ENCODE measurements around the gene PLEKHN1. TPM values are rescaled to one million over a fixed set of nuclear protein-coding genes. Genes with fewer than 3 reads are reported as not detected.

PLEKHN1 gene
- total RNA-seq, 4 donors from 2014 or later: 0.14 to 1.4 TPM; not detected in 2

DNA sequence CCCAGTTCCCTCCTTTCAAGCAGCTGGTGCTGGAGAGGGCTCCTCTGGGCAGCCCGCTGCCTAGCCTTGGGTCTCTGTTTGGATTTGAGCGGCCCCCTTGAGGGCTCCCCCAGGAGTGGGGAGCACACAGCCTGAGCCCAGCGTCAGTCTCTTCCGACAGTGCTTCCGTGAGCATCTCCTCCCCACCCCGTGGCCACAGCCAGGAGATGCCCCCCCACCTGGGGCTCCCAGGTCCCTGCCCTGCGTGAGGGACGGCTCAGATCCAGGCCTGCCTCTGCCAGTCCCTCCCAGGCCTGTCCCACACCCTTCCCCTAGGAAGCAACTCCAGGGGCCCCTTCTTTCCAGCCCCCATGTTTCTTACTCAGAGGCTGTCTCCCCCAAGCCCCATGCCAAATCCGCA is 39.0 kb upstream of the PLEKHN1 start:
- H3K27ac ChIP-seq: no peak overlapping the region
- WGBS, 2 donors (ENCODE audit: low coverage in 1 of 2): 30% methylated on average over 6 of the region's 9 CpGs; no CpG with 5 or more reads in 1 of the 2 donors
- no peak overlapping the region for H3K4me3 ChIP-seq
- in situ Hi-C loops (cut with MboI; ENCODE audit: low pct_ligation_motif_present in 1 of 4, low pct_unique_long_range_greater_than_20kb in 1 of 4, low sequenced_read_pairs in 3 of 4) (no loop called here), intact Hi-C loops (cut with DNase I; ENCODE audit: low total_unique reads) (no loop called here)
- no peaks in the 10 kb centered on the region for H3K9me3 ChIP-seq
- no peak for DNase-seq
- H3K4me1 ChIP-seq: peaks cover 11 to 27% (median 21%) of the 10 kb centered on the region in 4 donors
- H3K27me3 ChIP-seq: peaks cover 100% of the 10 kb centered on the region
- H3K36me3 ChIP-seq: no peaks in the 10 kb centered on the region
- TF ChIP-seq POLR2AphosphoS5 (IDR thresholded peaks at IDR 0.05) (no peak), EP300 (IDR thresholded peaks at IDR 0.05; ENCODE audit: low read depth) (no peak), POLR2A (IDR thresholded peaks at IDR 0.05) (no peak)
- TF ChIP-seq, protein P1, sequence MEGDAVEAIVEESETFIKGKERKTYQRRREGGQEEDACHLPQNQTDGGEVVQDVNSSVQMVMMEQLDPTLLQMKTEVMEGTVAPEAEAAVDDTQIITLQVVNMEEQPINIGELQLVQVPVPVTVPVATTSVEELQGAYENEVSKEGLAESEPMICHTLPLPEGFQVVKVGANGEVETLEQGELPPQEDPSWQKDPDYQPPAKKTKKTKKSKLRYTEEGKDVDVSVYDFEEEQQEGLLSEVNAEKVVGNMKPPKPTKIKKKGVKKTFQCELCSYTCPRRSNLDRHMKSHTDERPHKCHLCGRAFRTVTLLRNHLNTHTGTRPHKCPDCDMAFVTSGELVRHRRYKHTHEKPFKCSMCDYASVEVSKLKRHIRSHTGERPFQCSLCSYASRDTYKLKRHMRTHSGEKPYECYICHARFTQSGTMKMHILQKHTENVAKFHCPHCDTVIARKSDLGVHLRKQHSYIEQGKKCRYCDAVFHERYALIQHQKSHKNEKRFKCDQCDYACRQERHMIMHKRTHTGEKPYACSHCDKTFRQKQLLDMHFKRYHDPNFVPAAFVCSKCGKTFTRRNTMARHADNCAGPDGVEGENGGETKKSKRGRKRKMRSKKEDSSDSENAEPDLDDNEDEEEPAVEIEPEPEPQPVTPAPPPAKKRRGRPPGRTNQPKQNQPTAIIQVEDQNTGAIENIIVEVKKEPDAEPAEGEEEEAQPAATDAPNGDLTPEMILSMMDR (IDR thresholded peaks at IDR 0.05): no peak

DNA sequence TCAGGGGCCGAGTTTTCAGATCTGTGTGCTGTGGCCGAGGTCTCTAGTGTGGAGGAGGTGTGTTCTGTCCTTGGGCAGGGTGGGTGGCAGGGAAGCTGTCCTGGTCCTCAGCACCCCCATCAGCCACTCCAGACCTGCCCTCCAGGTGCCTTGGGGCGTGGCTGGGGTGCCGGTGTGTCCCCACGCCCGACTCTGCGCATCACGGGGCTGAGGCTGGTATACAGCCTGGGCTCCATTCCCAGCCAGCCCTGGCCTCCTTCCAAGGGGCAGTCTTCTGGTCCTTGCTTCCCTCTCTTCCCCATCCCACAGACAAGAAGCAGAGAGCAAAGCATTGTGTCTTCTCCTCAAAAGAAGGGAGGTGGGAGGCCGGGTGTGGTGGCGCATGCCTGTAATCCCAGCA is 38.5 kb upstream of the PLEKHN1 start:
- TF ChIP-seq EP300 (IDR thresholded peaks at IDR 0.05; ENCODE audit: low read depth): no peak
- no peak for TF ChIP-seq POLR2AphosphoS5 (IDR thresholded peaks at IDR 0.05)
- TF ChIP-seq POLR2A (IDR thresholded peaks at IDR 0.05): no peak
- TF ChIP-seq, protein P1 (IDR thresholded peaks at IDR 0.05): no peak
- H3K4me3 ChIP-seq: no peak overlapping the region
- H3K9me3 ChIP-seq: no peaks in the 10 kb centered on the region
- DNase-seq: no peak
- intact Hi-C loops (cut with DNase I; ENCODE audit: low total_unique reads) (no loop called here), in situ Hi-C loops (cut with MboI; ENCODE audit: low pct_ligation_motif_present in 1 of 4, low pct_unique_long_range_greater_than_20kb in 1 of 4, low sequenced_read_pairs in 3 of 4) (no loop called here)
- peaks cover 11 to 28% (median 21%) of the 10 kb centered on the region in 4 donors for H3K4me1 ChIP-seq
- WGBS, 2 donors (ENCODE audit: low coverage in 1 of 2): 37 to 70% methylated on average over 3 to 10 of the region's 10 CpGs
- H3K27ac ChIP-seq: no peak overlapping the region
- peaks cover 100% of the 10 kb centered on the region for H3K27me3 ChIP-seq
- H3K36me3 ChIP-seq: no peaks in the 10 kb centered on the region

DNA sequence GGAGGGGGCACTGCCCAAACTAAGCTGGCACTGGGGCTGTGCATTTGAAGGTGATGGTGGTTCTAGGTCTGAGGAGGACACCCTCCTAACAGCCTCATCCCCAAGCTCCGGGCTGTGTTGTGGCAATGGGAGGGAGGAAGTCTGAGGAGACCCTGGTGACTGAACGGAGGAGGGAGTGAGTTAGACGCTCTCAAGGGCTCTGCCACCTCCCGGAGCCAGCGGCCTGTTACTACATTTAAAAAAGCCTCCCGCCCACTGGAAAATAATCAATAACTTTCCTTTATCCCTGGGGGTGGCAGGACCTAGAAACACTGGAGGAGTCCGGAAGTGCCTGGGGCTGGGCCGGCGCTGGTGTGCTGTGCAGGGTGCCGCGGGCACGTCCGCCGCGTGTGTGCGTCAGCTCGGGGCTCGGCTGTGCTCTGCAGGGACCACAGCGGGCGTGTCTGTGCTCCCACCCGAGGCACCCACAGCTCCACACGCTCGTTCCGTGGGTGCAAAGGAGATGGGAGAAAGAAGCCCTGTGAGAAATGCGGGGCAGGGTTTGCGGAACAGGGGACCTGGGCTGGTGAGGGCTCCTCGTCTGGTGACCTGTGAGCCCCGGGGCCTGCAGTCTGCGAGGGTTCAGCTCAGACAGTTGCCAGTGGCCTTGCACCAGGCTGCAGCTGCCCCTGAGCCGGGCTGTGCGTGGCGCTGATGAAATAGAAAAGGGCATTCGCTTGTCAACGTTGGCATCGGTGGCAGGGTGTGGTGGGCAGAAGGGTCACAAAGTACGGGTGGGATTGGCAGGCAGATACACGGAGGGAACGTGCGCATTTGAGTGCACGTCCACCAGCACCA is 37.2 kb upstream of the PLEKHN1 start:
- Histone ChIP-seq H3K9me3 (no peaks in the 10 kb centered on the region), H3K27me3 (peaks cover 98% of the 10 kb centered on the region), H3K4me3 (no peak overlapping the region), H3K27ac (no peak overlapping the region), H3K36me3 (no peaks in the 10 kb centered on the region), H3K4me1 (peaks cover 3 to 26% (median 22%) of the 10 kb centered on the region in 4 donors)
- in situ Hi-C loops (cut with MboI; ENCODE audit: low pct_ligation_motif_present in 1 of 4, low pct_unique_long_range_greater_than_20kb in 1 of 4, low sequenced_read_pairs in 3 of 4) (no loop called here), intact Hi-C loops (cut with DNase I; ENCODE audit: low total_unique reads) (no loop called here)
- 40% methylated on average over 40 of the region's 40 CpGs; no CpG with 5 or more reads in 1 of the 2 donors for WGBS, 2 donors (ENCODE audit: low coverage in 1 of 2)
- no peak for TF ChIP-seq EP300 (IDR thresholded peaks at IDR 0.05; ENCODE audit: low read depth)
- no peak for TF ChIP-seq POLR2A (IDR thresholded peaks at IDR 0.05)
- TF ChIP-seq, protein P1 (IDR thresholded peaks at IDR 0.05): no peak
- TF ChIP-seq POLR2AphosphoS5 (IDR thresholded peaks at IDR 0.05): no peak
- DNase-seq: no peak

DNA sequence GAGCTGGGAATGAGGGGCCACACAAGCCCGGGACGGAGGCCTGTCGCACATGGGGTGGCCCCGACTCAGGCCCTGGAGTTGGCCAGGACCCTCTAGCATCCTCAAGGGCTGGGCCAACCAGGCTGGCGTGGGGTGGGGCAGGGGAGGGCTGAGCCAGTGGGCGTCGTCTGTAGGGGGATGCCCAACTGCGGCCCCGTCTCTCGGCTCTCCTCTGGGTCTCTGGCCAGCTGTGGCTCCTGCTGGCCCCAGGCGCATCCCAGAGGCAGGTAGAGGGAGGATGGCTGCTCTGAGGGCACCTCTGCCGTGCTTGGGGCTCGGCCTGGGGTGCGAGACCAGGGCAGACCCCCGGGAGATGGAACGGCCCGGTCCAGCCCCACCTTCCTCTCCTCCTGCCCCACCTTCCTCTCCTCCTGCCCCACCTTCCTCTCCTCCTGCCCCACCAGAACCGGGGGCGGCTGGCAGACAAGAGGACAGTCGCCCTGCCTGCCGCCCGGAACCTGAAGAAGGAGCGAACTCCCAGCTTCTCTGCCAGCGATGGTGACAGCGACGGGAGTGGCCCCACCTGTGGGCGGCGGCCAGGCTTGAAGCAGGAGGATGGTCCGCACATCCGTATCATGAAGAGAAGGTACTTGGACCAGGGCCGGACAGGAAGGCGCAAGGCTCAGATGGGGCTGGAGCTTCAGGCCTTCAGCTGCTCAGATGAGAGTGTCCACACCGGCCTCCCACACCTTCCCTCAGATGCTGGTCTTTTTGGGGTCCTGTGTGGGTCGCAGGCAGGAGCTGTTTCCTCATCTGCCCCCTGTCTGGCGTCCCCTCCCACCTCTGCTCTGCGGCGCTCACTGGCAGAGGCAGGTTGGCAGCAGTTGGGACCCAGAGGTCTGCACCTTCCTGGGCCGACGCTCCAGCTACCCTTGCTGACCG is 36.3 kb upstream of the PLEKHN1 start:
- no peak overlapping the region for H3K27ac ChIP-seq
- in situ Hi-C loops (cut with MboI; ENCODE audit: low pct_ligation_motif_present in 1 of 4, low pct_unique_long_range_greater_than_20kb in 1 of 4, low sequenced_read_pairs in 3 of 4): no loop called here

More for the DNA sequence above, 36.3 kb upstream of the PLEKHN1 start:
- H3K4me1 ChIP-seq: peaks cover 3 to 22% (median 16%) of the 10 kb centered on the region in 4 donors
- intact Hi-C loops (cut with DNase I; ENCODE audit: low total_unique reads): no loop called here
- H3K36me3 ChIP-seq: no peaks in the 10 kb centered on the region
- no peak overlapping the region for H3K4me3 ChIP-seq
- TF ChIP-seq POLR2AphosphoS5 (IDR thresholded peaks at IDR 0.05) (no peak), POLR2A (IDR thresholded peaks at IDR 0.05) (no peak), EP300 (IDR thresholded peaks at IDR 0.05; ENCODE audit: low read depth) (no peak)
- TF ChIP-seq, protein P1 (IDR thresholded peaks at IDR 0.05): no peak
- DNase-seq: no peak
- no peaks in the 10 kb centered on the region for H3K9me3 ChIP-seq
- H3K27me3 ChIP-seq: peaks cover 91% of the 10 kb centered on the region
- 68% methylated on average over 39 of the region's 40 CpGs; no CpG with 5 or more reads in 1 of the 2 donors for WGBS, 2 donors (ENCODE audit: low coverage in 1 of 2)

Data from transverse colon (tissue), 4 donors.